CD14-positive monocyte (primary cell): ENCODE results near the gene ZNF451. TPM values are rescaled to one million over a fixed set of nuclear protein-coding genes. Genes with fewer than 3 reads are reported as not detected.

ENCODE experiments used
- DNase-seq, 3 donors: peaks; one replicate each; pipeline ENCODE4 v3.0.0-alpha.2; 2011 to 2022
- H2AFZ ChIP-seq: 2 replicates; pipeline ENCODE4 v1.6.0; 2012; ENCODE audit warnings: mild to moderate bottlenecking, low read depth, low read length, inconsistent platforms; ENCODE audit not compliant: insufficient read depth, poor library complexity, severe bottlenecking
- H3K27ac ChIP-seq, 2 donors: 1 replicate in 1 of 2; 2 replicates in 1 of 2; pipeline ENCODE4 v1.5.1; 2012 to 2013; ENCODE audit warnings: low read length in 2 of 2, control low read depth in 1 of 2, inconsistent platforms in 1 of 2, low read depth in 1 of 2, mild to moderate bottlenecking in 1 of 2
- H3K27me3 ChIP-seq, 2 donors: one replicate each; pipeline versions ENCODE4 v1.6.0 to v1.6.1; 2011 to 2013; ENCODE audit warnings: low read length in 2 of 2; ENCODE audit not compliant: control insufficient read depth in 2 of 2, insufficient read depth in 2 of 2
- H3K36me3 ChIP-seq, 2 donors: replicated peaks in 1 of 2; 1 replicate in 1 of 2; 2 replicates in 1 of 2; pipeline versions ENCODE4 v1.5.1 to v1.6.1; 2012 to 2013; ENCODE audit warnings: low read length in 2 of 2, control low read depth in 1 of 2, inconsistent platforms in 1 of 2, mild to moderate bottlenecking in 1 of 2; ENCODE audit not compliant: insufficient read depth in 2 of 2, control insufficient read depth in 1 of 2
- H3K4me1 ChIP-seq, 2 donors: 1 replicate in 1 of 2; 2 replicates in 1 of 2; pipeline versions ENCODE4 v1.5.1 to v1.6.1; 2012 to 2013; ENCODE audit warnings: low read length in 2 of 2, control low read depth in 1 of 2, inconsistent platforms in 1 of 2, mild to moderate bottlenecking in 1 of 2, moderate library complexity in 1 of 2; ENCODE audit not compliant: insufficient read depth in 2 of 2, control insufficient read depth in 1 of 2
- H3K4me2 ChIP-seq: replicated peaks from 2 replicates; pipeline ENCODE3; 2012; ENCODE audit warnings: low read length, moderate library complexity, mild to moderate bottlenecking; ENCODE audit not compliant: poor library complexity, severe bottlenecking; ENCODE audit errors: extremely low read depth
- H3K4me3 ChIP-seq, 3 experiments: fragments of 200-600 bp in 1 of 3; sonication (generic) in 1 of 3; replicated peaks in 1 of 3; 1 replicate in 2 of 3; 2 replicates in 1 of 3; pipeline ENCODE4 v1.5.1; 2011 to 2013; ENCODE audit warnings: low read length in 3 of 3, mild to moderate bottlenecking in 3 of 3, control low read depth in 2 of 3, low read depth in 2 of 3, inconsistent platforms in 1 of 3, moderate library complexity in 1 of 3
- H3K79me2 ChIP-seq: 2 replicates; pipeline ENCODE4 v1.6.0; 2012; ENCODE audit warnings: mild to moderate bottlenecking, control low read depth, inconsistent platforms, low read length, moderate library complexity; ENCODE audit not compliant: insufficient read depth
- H3K9ac ChIP-seq: 2 replicates; pipeline ENCODE4 v1.6.0; 2017; ENCODE audit warnings: low read length, mild to moderate bottlenecking; ENCODE audit not compliant: insufficient read depth, poor library complexity, severe bottlenecking
- H3K9me3 ChIP-seq, 2 donors: replicated peaks in 1 of 2; 1 replicate in 1 of 2; 2 replicates in 1 of 2; pipeline versions ENCODE4 v1.5.1 to v1.6.1; 2012 to 2013; ENCODE audit warnings: low read length in 2 of 2, control low read depth in 1 of 2; ENCODE audit not compliant: control insufficient read depth in 1 of 2, insufficient read depth in 1 of 2
- H4K20me1 ChIP-seq: 2 replicates; pipeline ENCODE4 v1.6.0; 2012; ENCODE audit warnings: mild to moderate bottlenecking, low read length, control low read depth, moderate library complexity; ENCODE audit not compliant: insufficient read depth
- H3K27ac Mint-ChIP-seq, 7 donors: one replicate each; pipeline ENCODE4 v1.8.0; 2020; ENCODE audit warnings: mild to moderate bottlenecking in 7 of 7, mixed read lengths in 7 of 7, moderate library complexity in 6 of 7, inconsistent platforms in 2 of 7
- H3K27me3 Mint-ChIP-seq, 3 donors: one replicate each; pipeline ENCODE4 v1.8.0; 2021 to 2022; ENCODE audit warnings: low read depth in 3 of 3, mild to moderate bottlenecking in 3 of 3, mixed read lengths in 3 of 3, moderate library complexity in 3 of 3, inconsistent platforms in 1 of 3
- H3K36me3 Mint-ChIP-seq, 2 donors: one replicate each; pipeline ENCODE4 v1.8.0; 2020; ENCODE audit warnings: mixed read lengths in 2 of 2, inconsistent platforms in 1 of 2, mild to moderate bottlenecking in 1 of 2
- H3K4me1 Mint-ChIP-seq: one replicate; pipeline ENCODE4 v1.8.0; 2020; ENCODE audit warnings: mild to moderate bottlenecking, mixed read lengths
- H3K4me3 Mint-ChIP-seq, 2 donors: one replicate each; pipeline ENCODE4 v1.8.0; 2020; ENCODE audit warnings: mild to moderate bottlenecking in 2 of 2, mixed read lengths in 2 of 2, moderate library complexity in 1 of 2
- H3K9me3 Mint-ChIP-seq, 7 donors: one replicate each; pipeline ENCODE4 v1.8.0; 2020 to 2022; ENCODE audit warnings: mixed read lengths in 7 of 7, mild to moderate bottlenecking in 6 of 7, moderate library complexity in 6 of 7, inconsistent platforms in 2 of 7
- CTCF ChIP-seq: fragments of 200-600 bp; IDR thresholded peaks from one replicate; pipeline ENCODE4 v1.8.0; 2022; ENCODE audit warnings: antibody characterized with exemption, mild to moderate bottlenecking
- WGBS: methylation state at CpG from one replicate; pipeline ENCODE4 v1.1.5; 2013; ENCODE audit warnings: missing lambda C conversion rate; ENCODE audit not compliant: insufficient coverage; 5-methylcytosine and 5-hydroxymethylcytosine counted together
- intact Hi-C, 2 donors: fragments of 100-400 bp; cut with micrococcal nuclease; formaldehyde crosslinking; loops; one replicate each; pipeline versions ENCODE4 v1.15.0 to v1.15.1; 2023
- polyA plus RNA-seq, 3 donors: library from polyadenylated mRNA; depleted of rRNA in 1 of 3; unstranded in 2 of 3; stranded (reverse) in 1 of 3; fragments of 300-500 nt in 2 of 3; fragments of >200 nt in 1 of 3; fragmentation: Illumina TruSeq in 2 of 3; gene quantifications; 1 replicate in 2 of 3; 2 replicates in 1 of 3; pipeline ENCODE4 v1.2.3, GENCODE V29; 2012 to 2021

ZNF451 gene
- polyA plus RNA-seq, 3 donors = 7.9 to 22.0 (median 19.1) TPM

GRCh38 chr6:57130661-57131177 lies 40.7 kb downstream of the ZNF451 start:
- H3K27ac ChIP-seq = no peak overlapping the region
- no peak for TF ChIP-seq CTCF
- no peak overlapping the region for H3K4me3 ChIP-seq
- H3K36me3 ChIP-seq = peaks cover 35 to 71% of the 10 kb centered on the region in 2 donors
- no peak overlapping the region for H3K27ac Mint-ChIP-seq
- peaks cover 46 to 50% of the 10 kb centered on the region in 2 donors for H3K36me3 Mint-ChIP-seq
- no peaks in the 10 kb centered on the region for H3K4me1 ChIP-seq
- H3K79me2 ChIP-seq = no peaks in the 10 kb centered on the region
- no peaks in the 10 kb centered on the region for H3K27me3 ChIP-seq
- H3K4me2 ChIP-seq = no peak overlapping the region
- H3K27me3 Mint-ChIP-seq = no peaks in the 10 kb centered on the region
- no peaks in the 10 kb centered on the region for H3K9me3 ChIP-seq
- H3K9ac ChIP-seq = no peak overlapping the region
- H3K9me3 Mint-ChIP-seq = no peaks in the 10 kb centered on the region
- H2AFZ ChIP-seq = no peak overlapping the region
- no peaks in the 10 kb centered on the region for H4K20me1 ChIP-seq
- DNase-seq = no peak
- intact Hi-C loops = no loop called here
- no peaks in the 10 kb centered on the region for H3K4me1 Mint-ChIP-seq
- no peak overlapping the region for H3K4me3 Mint-ChIP-seq

GRCh38 chr6:57134954-57135353 lies 45.0 kb downstream of the ZNF451 start:
- no peak overlapping the region for H3K27ac ChIP-seq

More at GRCh38 chr6:57134954-57135353, 45.0 kb downstream of the ZNF451 start:
- peaks cover 0 to 2% (median 2%) of the 10 kb centered on the region in 3 donors for H3K27me3 Mint-ChIP-seq
- Histone ChIP-seq H4K20me1 (no peaks in the 10 kb centered on the region), H3K4me1 (no peaks in the 10 kb centered on the region), H3K79me2 (no peaks in the 10 kb centered on the region), H3K36me3 (peaks cover 42 to 82% of the 10 kb centered on the region in 2 donors), H3K4me3 (no peak overlapping the region), H2AFZ (no peak overlapping the region), H3K9ac (no peak overlapping the region), H3K27me3 (no peaks in the 10 kb centered on the region), H3K4me2 (no peak overlapping the region), H3K9me3 (no peaks in the 10 kb centered on the region)
- no peak for DNase-seq
- no peaks in the 10 kb centered on the region for H3K4me1 Mint-ChIP-seq
- H3K36me3 Mint-ChIP-seq = peaks cover 54% of the 10 kb centered on the region in 2 donors
- no peak overlapping the region for H3K27ac Mint-ChIP-seq
- H3K9me3 Mint-ChIP-seq = no peaks in the 10 kb centered on the region
- whole genome bisulfite sequencing = no CpG with 5 or more reads among the region's 1 CpG
- H3K4me3 Mint-ChIP-seq = no peak overlapping the region
- intact Hi-C loops = no loop called here
- no peak for TF ChIP-seq CTCF
